ENCODE data around the gene ERI3.

DNA sequence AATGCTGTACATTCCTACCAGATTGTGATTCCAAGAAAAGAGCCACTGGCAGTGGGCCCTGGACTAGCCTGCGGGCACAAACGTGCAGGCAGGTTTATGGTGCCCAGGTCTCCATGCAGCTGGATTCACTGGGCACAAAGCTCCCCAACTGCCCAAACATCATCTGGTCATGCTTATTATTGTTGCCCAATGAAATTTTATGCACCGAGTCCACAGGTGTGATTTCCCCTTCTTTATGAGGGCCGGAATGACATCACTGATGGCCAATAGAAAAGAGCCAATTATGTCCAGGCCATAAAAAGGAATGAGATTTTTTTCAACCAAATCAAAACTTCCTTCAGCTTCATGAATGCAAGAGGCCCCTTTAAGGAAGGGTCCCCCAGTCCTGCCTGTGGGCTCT, 66.2 kb downstream of the ERI3 start:
- TF ChIP-seq MAZ (IDR thresholded peaks at IDR 0.05; ENCODE audit: borderline replicate concordance, low read depth, low read length) (no peak), MYC (IDR thresholded peaks at IDR 0.05; ENCODE audit: borderline replicate concordance, low read length) (no peak), RAD21 (conservative IDR thresholded peaks at IDR 0.05 in 1 of 2, IDR thresholded peaks at IDR 0.05 in 1 of 2) (no peak), FOXS1 (CRISPR knock-in tag; IDR thresholded peaks at IDR 0.05) (no peak), EP300 (IDR thresholded peaks at IDR 0.05) (no peak), CEBPB (IDR thresholded peaks at IDR 0.05) (no peak), POLR2A (IDR thresholded peaks at IDR 0.05; ENCODE audit: low read length) (no peak), HOXB13 (CRISPR knock-in tag; IDR thresholded peaks at IDR 0.05; ENCODE audit: low read depth) (no peak)
- TF ChIP-seq, protein P1, sequence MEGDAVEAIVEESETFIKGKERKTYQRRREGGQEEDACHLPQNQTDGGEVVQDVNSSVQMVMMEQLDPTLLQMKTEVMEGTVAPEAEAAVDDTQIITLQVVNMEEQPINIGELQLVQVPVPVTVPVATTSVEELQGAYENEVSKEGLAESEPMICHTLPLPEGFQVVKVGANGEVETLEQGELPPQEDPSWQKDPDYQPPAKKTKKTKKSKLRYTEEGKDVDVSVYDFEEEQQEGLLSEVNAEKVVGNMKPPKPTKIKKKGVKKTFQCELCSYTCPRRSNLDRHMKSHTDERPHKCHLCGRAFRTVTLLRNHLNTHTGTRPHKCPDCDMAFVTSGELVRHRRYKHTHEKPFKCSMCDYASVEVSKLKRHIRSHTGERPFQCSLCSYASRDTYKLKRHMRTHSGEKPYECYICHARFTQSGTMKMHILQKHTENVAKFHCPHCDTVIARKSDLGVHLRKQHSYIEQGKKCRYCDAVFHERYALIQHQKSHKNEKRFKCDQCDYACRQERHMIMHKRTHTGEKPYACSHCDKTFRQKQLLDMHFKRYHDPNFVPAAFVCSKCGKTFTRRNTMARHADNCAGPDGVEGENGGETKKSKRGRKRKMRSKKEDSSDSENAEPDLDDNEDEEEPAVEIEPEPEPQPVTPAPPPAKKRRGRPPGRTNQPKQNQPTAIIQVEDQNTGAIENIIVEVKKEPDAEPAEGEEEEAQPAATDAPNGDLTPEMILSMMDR (IDR thresholded peaks at IDR 0.05): no peak
- TF ChIP-seq, protein P2, sequence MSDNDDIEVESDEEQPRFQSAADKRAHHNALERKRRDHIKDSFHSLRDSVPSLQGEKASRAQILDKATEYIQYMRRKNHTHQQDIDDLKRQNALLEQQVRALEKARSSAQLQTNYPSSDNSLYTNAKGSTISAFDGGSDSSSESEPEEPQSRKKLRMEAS (IDR thresholded peaks at IDR 0.05): no peak
